ENCODE results near the gene DDX1.

- TF ChIP-seq CTCF (IDR thresholded peaks at IDR 0.05) = no peak
- no peak for TF ChIP-seq EP300 (IDR thresholded peaks at IDR 0.05)
- TF ChIP-seq POLR2A (IDR thresholded peaks at IDR 0.05) = no peak
These were observed 53.6 kb downstream of the DDX1 start for GRCh38 chr2:15645300-15645699.

Measured in ovary (tissue), 3 donors.